K562 (cell line): ENCODE data around the gene PRRC2A. TPM values are rescaled to one million over a fixed set of nuclear protein-coding genes. Genes with fewer than 3 reads are reported as not detected.

ENCODE experiments used
- ARID4B ChIP-seq: sonication (generic); formaldehyde crosslinking; IDR thresholded peaks from 2 replicates; pipeline ENCODE4 v1.8.0; 2022; ENCODE audit warnings: mild to moderate bottlenecking, missing genetic modification reagents
- BRD9 ChIP-seq: fragments of 450-650 bp; IDR thresholded peaks from 2 replicates; pipeline ENCODE4 v1.6.1; 2018; ENCODE audit warnings: low read depth; ENCODE audit not compliant: partially characterized antibody
- DMBX1 ChIP-seq: fragments of 250-450 bp; sonication (Bioruptor Pico); IDR thresholded peaks from 2 replicates; pipeline ENCODE4 v1.8.0; 2022; ENCODE audit warnings: inconsistent platforms, mild to moderate bottlenecking, moderate library complexity, borderline replicate concordance
- ELF4 ChIP-seq: fragments of 450-650 bp; formaldehyde crosslinking; IDR thresholded peaks from 2 replicates; pipeline ENCODE4 v1.4.0; 2022; ENCODE audit warnings: missing genetic modification characterization
- ETV1 ChIP-seq: fragments of 450-650 bp; conservative IDR thresholded peaks from 2 replicates; pipeline ENCODE4 v1.6.1; 2016; ENCODE audit warnings: missing genetic modification characterization, control low read depth, low read depth, missing compliant biosample characterization
- FOSL1 ChIP-seq: fragments of 200-800 bp; sonication (Bioruptor generic); conservative IDR thresholded peaks from 2 replicates; pipeline ENCODE4 v1.6.1; 2016; ENCODE audit warnings: missing genetic modification characterization, missing compliant biosample characterization
- FOXJ2 ChIP-seq: fragments of 200-800 bp; sonication (Bioruptor generic); IDR thresholded peaks from 2 replicates; pipeline ENCODE4 v1.6.1; 2016; ENCODE audit warnings: missing genetic modification characterization, missing compliant biosample characterization
- KLF1 ChIP-seq: fragments of 450-650 bp; IDR thresholded peaks from 2 replicates; pipeline ENCODE4 v1.6.1; 2016; ENCODE audit warnings: missing genetic modification characterization, missing compliant biosample characterization
- LCOR ChIP-seq: sonication (generic); formaldehyde crosslinking; IDR thresholded peaks from 2 replicates; pipeline ENCODE4 v1.8.0; 2022; ENCODE audit warnings: mild to moderate bottlenecking, missing genetic modification reagents
- MAZ ChIP-seq, 2 experiments: fragments of 450-650 bp in 1 of 2; sonication (generic) in 1 of 2; formaldehyde crosslinking; IDR thresholded peaks in 1 of 2; conservative IDR thresholded peaks in 1 of 2; 2 replicates each; pipeline versions ENCODE4 v1.4.0 to v1.5.0; 2020; ENCODE audit warnings: mild to moderate bottlenecking in 1 of 2, missing genetic modification reagents in 1 of 2
- MXI1 ChIP-seq: IDR thresholded peaks from 2 replicates; pipeline ENCODE4 v1.6.1; 2011; ENCODE audit warnings: low read depth, mild to moderate bottlenecking, improper control_type of control experiment, low read length
- NR1H2 ChIP-seq: sonication (generic); formaldehyde crosslinking; IDR thresholded peaks from 2 replicates; pipeline ENCODE4 v1.4.0; 2020; ENCODE audit warnings: mild to moderate bottlenecking, missing genetic modification reagents
- RBFOX2 ChIP-seq: fragments of 200-400 bp; formaldehyde crosslinking; IDR thresholded peaks from 2 replicates; pipeline ENCODE4 v1.6.1; 2017; ENCODE audit warnings: low read depth, mild to moderate bottlenecking, low read length, moderate library complexity
- SIRT6 ChIP-seq: IDR thresholded peaks from one replicate; pipeline ENCODE4 v1.6.1; 2012; ENCODE audit warnings: low read depth, mild to moderate bottlenecking, control low read depth, inconsistent platforms, low read length, moderate library complexity
- SOX6 ChIP-seq: fragments of 450-650 bp; IDR thresholded peaks from 2 replicates; pipeline ENCODE4 v1.6.1; 2014; ENCODE audit warnings: mild to moderate bottlenecking
- SP1 ChIP-seq: sonication (generic); formaldehyde crosslinking; IDR thresholded peaks from 2 replicates; pipeline ENCODE4 v1.8.1; 2022; ENCODE audit warnings: mild to moderate bottlenecking, missing genetic modification reagents
- TARDBP ChIP-seq: fragments of 450-650 bp; IDR thresholded peaks from 2 replicates; pipeline ENCODE4 v1.6.1; 2016
- ZNF143 ChIP-seq: sonication (generic); formaldehyde crosslinking; IDR thresholded peaks from 2 replicates; pipeline ENCODE4 v1.9.0; 2022; ENCODE audit warnings: mild to moderate bottlenecking, missing genetic modification reagents
- ZNF239 ChIP-seq: fragments of 250-450 bp; sonication (Bioruptor Pico); IDR thresholded peaks from 2 replicates; pipeline ENCODE4 v1.4.0; 2020; ENCODE audit warnings: mild to moderate bottlenecking
- ZNF384 ChIP-seq: IDR thresholded peaks from 2 replicates; pipeline ENCODE4 v1.6.1; 2012; ENCODE audit warnings: low read depth, low read length, improper control_type of control experiment
- polyA plus RNA-seq, 8 experiments: library from polyadenylated mRNA; depleted of rRNA in 4 of 8; stranded (reverse) in 5 of 8; unstranded in 3 of 8; fragments of >200 nt; fragmentation: Nextera tagmentation in 2 of 8; fragmentation: Illumina TruSeq in 1 of 8; extraction: Ambion mirVana in 2 of 8; extraction: Trizol in 1 of 8; gene quantifications; 2 replicates each; pipeline versions ENCODE4 v1.2.1 to v1.2.3, GENCODE V29; 2011 to 2014; ENCODE audit warnings: inconsistent platforms in 1 of 8, missing spikeins in 1 of 8
- total RNA-seq, 7 experiments: library from RNA; depleted of rRNA in 6 of 7; stranded (reverse); fragments of >200 nt in 6 of 7; fragmentation: Illumina TruSeq in 2 of 7; extraction: Trizol in 2 of 7; gene quantifications; 2 replicates each; pipeline versions ENCODE4 v1.2.1 to v1.2.3, GENCODE V29; 2011 to 2021; ENCODE audit warnings: low replicate concordance in 1 of 7
- TF ChIP-seq, protein P1 (sequence below): fragments of 450-650 bp; formaldehyde crosslinking; IDR thresholded peaks from 2 replicates; pipeline ENCODE4 v1.4.0; 2022; ENCODE audit warnings: mild to moderate bottlenecking, moderate library complexity

PRRC2A gene
- total and polyA plus RNA-seq, 9 of the 15 experiments (the other 6 are each of a cell fraction or from before 2014, with no cell fraction given), result 1.0 to 332 (median 63.0) TPM

- TF ChIP-seq MXI1 (0 out of 2 replicates have a peak, but pooled peaks have one; percentile 27), ARID4B (CRISPR knock-in tag) (peak; percentile 50; the same call in 1 of the 2 replicates), ZNF239 (CRISPR knock-in tag) (peak; percentile 38), FOXJ2 (0 out of 2 replicates have a peak, but pooled peaks have one; percentile 26), SIRT6 (no peak), BRD9 (peak; percentile 72), DMBX1 (0 out of 2 replicates have a peak, but pooled peaks have one; percentile 59), ETV1 (peak; percentile 41; the same call in 1 of the 2 replicates), TARDBP (peak; percentile 58; the same call in 1 of the 2 replicates), NR1H2 (CRISPR knock-in tag) (peak; percentile 35; the same call in 1 of the 2 replicates), MAZ (CRISPR knock-in tag; conservative IDR thresholded peaks at IDR 0.05 in 1 of 2, IDR thresholded peaks at IDR 0.05 in 1 of 2) (peak; percentile 28 to 71; a peak in 2 of 4 replicates), LCOR (CRISPR knock-in tag) (peak; percentile 18; the same call in 1 of the 2 replicates), SP1 (CRISPR knock-in tag) (peak; percentile 64; the same call in 1 of the 2 replicates), ZNF143 (CRISPR knock-in tag) (0 out of 2 replicates have a peak, but pooled peaks have one; percentile 12), ELF4 (CRISPR knock-in tag) (0 out of 2 replicates have a peak, but pooled peaks have one; percentile 38), FOSL1 (tag) (no peak), ZNF384 (peak; percentile 71; the same call in 1 of the 2 replicates), RBFOX2 (no peak), KLF1 (0 out of 2 replicates have a peak, but pooled peaks have one; percentile 48), SOX6 (0 out of 2 replicates have a peak, but pooled peaks have one; percentile 8)
- TF ChIP-seq, protein P1, sequence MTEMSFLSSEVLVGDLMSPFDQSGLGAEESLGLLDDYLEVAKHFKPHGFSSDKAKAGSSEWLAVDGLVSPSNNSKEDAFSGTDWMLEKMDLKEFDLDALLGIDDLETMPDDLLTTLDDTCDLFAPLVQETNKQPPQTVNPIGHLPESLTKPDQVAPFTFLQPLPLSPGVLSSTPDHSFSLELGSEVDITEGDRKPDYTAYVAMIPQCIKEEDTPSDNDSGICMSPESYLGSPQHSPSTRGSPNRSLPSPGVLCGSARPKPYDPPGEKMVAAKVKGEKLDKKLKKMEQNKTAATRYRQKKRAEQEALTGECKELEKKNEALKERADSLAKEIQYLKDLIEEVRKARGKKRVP (CRISPR knock-in tag), result peak; percentile 11; the same call in 1 of the 2 replicates
These were observed 60.0 kb downstream of the PRRC2A start, which contains the start of gene LY6G5C (continued) for GRCh38 chr6:31680226-31681134.
